Rectal smooth muscle tissue (tissue), 1 donor: ENCODE results near the gene C16orf74.

Experiments
- H3K27ac ChIP-seq: one replicate; pipeline ENCODE4 v1.7.0; 2013; ENCODE audit warnings: low read depth, low read length, inconsistent platforms
- H3K27me3 ChIP-seq: one replicate; pipeline ENCODE4 v1.7.0; 2013; ENCODE audit warnings: low read length; ENCODE audit not compliant: control insufficient read depth, insufficient read depth
- H3K36me3 ChIP-seq: one replicate; pipeline ENCODE4 v1.7.0; 2013; ENCODE audit warnings: low read length; ENCODE audit not compliant: control insufficient read depth, insufficient read depth
- H3K4me1 ChIP-seq: one replicate; pipeline ENCODE4 v1.7.0; 2013; ENCODE audit warnings: low read length; ENCODE audit not compliant: control insufficient read depth, insufficient read depth
- H3K4me3 ChIP-seq: one replicate; pipeline ENCODE4 v1.7.0; 2013; ENCODE audit warnings: low read length
- H3K9ac ChIP-seq: one replicate; pipeline ENCODE4 v1.7.0; 2013; ENCODE audit warnings: low read length

The C16orf74 gene

GRCh38 chr16:85690469-85691064, 60.3 kb downstream of the C16orf74 start:
- no peak overlapping the region for H3K9ac ChIP-seq
- no peaks in the 10 kb centered on the region for H3K36me3 ChIP-seq
- H3K4me3 ChIP-seq = no peak overlapping the region
- H3K27ac ChIP-seq = no peak overlapping the region
- H3K4me1 ChIP-seq = no peaks in the 10 kb centered on the region
- H3K27me3 ChIP-seq = peaks cover 5% of the 10 kb centered on the region

DNA sequence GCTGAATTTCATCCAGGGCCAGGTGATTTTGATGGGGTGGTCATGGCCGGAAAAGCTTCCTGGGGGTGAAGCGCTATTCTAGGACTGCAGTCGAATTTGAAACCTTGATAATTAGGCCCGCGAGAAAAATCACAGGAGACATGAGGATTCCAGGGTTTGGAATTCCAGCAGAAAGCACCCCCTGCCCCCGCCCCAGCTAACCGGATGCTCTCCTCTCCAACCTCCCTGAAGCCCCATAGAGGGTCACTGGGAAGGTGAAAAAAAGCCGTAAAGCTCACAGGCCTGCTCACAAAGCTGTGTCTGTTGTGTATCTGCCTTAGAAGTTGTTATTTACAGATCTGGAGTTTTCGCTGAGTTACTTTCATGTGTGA, 61.0 kb downstream of the C16orf74 start:
- no peaks in the 10 kb centered on the region for H3K4me1 ChIP-seq
- H3K4me3 ChIP-seq = no peak overlapping the region
- H3K9ac ChIP-seq = no peak overlapping the region
- H3K27ac ChIP-seq = no peak overlapping the region
- H3K27me3 ChIP-seq = peaks cover 5% of the 10 kb centered on the region
- no peaks in the 10 kb centered on the region for H3K36me3 ChIP-seq

DNA sequence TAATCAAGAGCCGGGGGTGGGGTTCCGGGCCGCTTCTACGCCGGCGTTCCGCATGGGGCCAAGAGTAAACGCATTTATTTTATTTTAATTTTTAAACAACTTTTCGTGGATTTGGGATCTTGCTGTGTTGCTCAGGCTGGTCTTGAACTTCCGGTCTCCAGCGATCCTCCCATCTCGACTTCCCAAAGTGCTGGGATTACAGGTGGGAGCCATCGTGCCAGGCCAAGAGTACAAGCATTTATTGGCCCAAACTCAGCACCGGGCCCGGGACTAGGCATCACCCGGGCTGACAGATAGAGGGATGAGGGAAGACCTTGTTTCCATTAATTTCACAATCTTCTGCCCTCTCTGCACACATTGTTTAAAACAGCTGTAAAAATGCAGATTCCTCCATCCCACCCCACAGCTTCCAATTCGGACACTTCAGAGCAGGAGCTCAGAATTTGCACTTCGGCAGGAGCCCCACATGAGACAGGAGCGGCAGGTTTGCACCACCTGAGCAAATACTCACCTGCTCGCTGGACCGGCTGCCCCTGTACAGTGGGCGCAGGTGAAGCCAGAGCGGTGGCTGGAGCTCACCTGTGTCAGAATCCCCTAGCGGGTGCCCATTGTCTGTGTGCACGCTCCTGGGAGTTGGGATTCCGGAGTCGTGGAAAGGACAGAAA, 61.5 kb downstream of the C16orf74 start:
- H3K27me3 ChIP-seq = peaks cover 5% of the 10 kb centered on the region
- H3K36me3 ChIP-seq = no peaks in the 10 kb centered on the region
- peak overlapping the region; percentile 24 for H3K4me3 ChIP-seq
- no peak overlapping the region for H3K27ac ChIP-seq
- H3K9ac ChIP-seq = no peak overlapping the region
- no peaks in the 10 kb centered on the region for H3K4me1 ChIP-seq

DNA sequence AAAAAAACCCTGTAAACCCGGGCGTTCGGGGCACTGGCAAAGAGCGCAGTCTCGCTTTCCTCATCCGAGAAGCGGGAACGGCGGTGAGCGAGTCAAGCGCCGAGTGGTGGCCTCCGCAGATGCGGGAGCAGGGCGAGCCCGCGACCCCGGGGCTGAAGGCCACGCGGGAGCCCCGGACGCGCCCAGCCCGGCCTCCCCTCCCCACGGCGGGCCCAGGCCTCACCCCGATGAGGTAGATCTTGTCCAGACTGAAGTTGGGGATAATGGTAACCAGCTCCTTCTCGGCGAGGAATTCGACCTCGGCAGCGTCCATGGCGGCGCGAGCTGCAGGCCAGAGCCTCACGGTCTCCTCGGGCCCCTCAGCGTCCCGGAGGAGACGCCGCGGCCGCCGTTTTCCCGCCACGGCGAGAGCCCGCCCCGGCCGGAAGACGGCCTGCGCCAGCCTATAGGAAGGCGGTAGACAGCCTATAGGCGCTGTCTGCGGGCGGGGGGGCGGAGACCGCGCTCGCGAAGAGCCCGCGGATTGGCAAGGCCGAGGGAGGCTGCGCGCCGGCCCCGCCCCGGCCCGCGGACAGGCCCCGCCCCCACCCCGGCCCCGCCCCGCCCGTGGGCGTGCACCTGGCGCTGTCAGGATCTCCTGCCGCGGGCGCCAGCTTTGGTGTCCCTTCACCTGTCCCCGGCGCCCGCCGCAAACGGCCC, 62.2 kb downstream of the C16orf74 start, which contains the start of gene GINS2:
GINS2 (minus strand) TSS at position 369 of the 699 bp plus-strand sequence; CDS start at position 313, 56 bp downstream.
- no peaks in the 10 kb centered on the region for H3K4me1 ChIP-seq
- H3K36me3 ChIP-seq = no peaks in the 10 kb centered on the region
- H3K9ac ChIP-seq = no peak within 1 kb of the TSS
- H3K27ac ChIP-seq = no peak within 1 kb of the TSS
- H3K4me3 ChIP-seq = peak within 1 kb of the TSS; percentile 87
- peaks cover 5% of the 10 kb centered on the region for H3K27me3 ChIP-seq

- Histone ChIP-seq H3K9ac (no peak overlapping the region), H3K36me3 (no peaks in the 10 kb centered on the region), H3K27me3 (peaks cover 5% of the 10 kb centered on the region), H3K27ac (no peak overlapping the region), H3K4me1 (no peaks in the 10 kb centered on the region), H3K4me3 (peak overlapping the region; percentile 87)
Observed at GRCh38 chr16:85687651-85688471, 63.0 kb downstream of the C16orf74 start.

- Histone ChIP-seq H3K36me3 (no peaks in the 10 kb centered on the region), H3K4me3 (no peak overlapping the region), H3K4me1 (no peaks in the 10 kb centered on the region), H3K9ac (no peak overlapping the region), H3K27ac (no peak overlapping the region), H3K27me3 (peaks cover 5% of the 10 kb centered on the region)
Observed at GRCh38 chr16:85686912-85687591, 63.8 kb downstream of the C16orf74 start.

DNA sequence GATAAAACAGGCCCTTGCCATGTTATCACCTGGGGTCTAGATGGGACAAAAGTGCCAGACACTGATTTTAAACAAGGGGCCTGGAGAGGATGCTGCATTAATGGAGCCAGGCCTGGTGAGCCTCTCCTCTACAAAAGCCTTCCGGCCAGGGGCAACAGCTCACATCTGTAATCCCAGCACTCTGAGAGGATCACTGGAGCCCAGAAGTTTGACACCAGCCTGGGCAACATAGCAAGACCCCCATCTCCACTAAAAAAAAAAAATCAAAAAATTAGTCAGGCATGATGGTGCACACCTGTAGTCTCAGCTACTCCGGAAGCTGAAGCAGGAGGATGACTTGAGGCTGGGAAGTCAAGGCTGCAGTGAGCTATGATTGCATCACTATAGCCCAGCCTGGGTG, 65.6 kb downstream of the C16orf74 start:
- Histone ChIP-seq H3K27ac (no peak overlapping the region), H3K36me3 (no peaks in the 10 kb centered on the region), H3K4me3 (no peak overlapping the region), H3K9ac (no peak overlapping the region), H3K4me1 (no peaks in the 10 kb centered on the region), H3K27me3 (peaks cover 3% of the 10 kb centered on the region)

GRCh38 chr16:85683363-85683762, 67.5 kb downstream of the C16orf74 start:
- Histone ChIP-seq H3K4me3 (no peak overlapping the region), H3K36me3 (no peaks in the 10 kb centered on the region), H3K4me1 (no peaks in the 10 kb centered on the region), H3K27ac (no peak overlapping the region), H3K9ac (no peak overlapping the region), H3K27me3 (no peaks in the 10 kb centered on the region)

DNA sequence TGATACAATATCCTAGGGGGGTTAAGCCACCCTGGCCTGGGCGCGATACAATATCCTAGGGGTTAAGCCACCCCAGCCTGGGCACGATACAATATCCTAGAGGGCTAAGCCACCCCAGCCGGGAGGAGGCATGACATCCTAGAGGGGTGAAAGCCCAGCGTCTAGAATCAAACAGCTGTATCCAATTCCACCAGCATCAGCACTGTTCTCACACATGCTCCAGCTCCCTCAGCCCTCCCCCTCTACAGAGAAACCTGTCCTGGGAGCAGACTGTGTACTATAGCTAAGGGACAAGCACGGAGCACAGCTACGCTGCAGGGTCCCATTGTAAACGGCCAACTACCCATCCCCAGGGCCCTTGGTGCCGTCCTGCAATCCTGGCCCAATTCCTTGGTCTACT, 68.4 kb downstream of the C16orf74 start:
- H3K9ac ChIP-seq = no peak overlapping the region
- no peaks in the 10 kb centered on the region for H3K4me1 ChIP-seq
- no peaks in the 10 kb centered on the region for H3K36me3 ChIP-seq
- H3K27me3 ChIP-seq = no peaks in the 10 kb centered on the region
- H3K4me3 ChIP-seq = no peak overlapping the region
- H3K27ac ChIP-seq = no peak overlapping the region

- no peak overlapping the region for H3K9ac ChIP-seq
Observed at GRCh38 chr16:85681255-85681654, 69.6 kb downstream of the C16orf74 start.

DNA sequence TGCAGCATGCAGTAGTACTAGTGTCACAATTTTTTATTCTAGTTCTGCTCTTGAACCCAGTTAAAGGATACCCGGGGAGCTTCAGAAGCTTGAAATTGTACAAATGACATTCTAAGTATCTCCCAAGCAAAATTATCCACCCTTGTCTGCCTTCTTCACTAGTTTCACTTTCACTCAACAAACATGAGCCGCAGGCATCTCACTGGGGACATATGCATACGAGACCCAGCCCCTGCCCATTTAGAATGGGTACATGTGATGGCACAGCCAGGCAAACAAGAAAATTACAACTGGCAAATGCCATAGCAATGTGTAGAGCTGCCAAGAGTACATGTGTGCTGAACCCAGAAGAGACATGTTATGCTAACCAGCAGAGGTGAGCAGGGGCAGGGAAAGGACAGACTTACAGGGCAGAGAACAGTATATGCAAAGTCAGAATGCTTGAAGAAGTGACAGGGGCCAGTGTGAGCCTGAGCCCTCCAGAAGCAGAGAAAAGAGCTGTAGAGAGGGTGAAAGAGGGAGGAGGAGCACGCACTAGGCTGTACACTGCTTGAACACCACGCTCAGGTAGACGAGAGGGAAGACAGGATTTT, 70.4 kb downstream of the C16orf74 start:
- H3K36me3 ChIP-seq = peaks cover 2% of the 10 kb centered on the region
- no peaks in the 10 kb centered on the region for H3K4me1 ChIP-seq
- no peak overlapping the region for H3K4me3 ChIP-seq
- H3K27ac ChIP-seq = no peak overlapping the region
- no peak overlapping the region for H3K9ac ChIP-seq
- no peaks in the 10 kb centered on the region for H3K27me3 ChIP-seq

More at GRCh38 chr16:85681255-85681654, 69.6 kb downstream of the C16orf74 start:
- Histone ChIP-seq H3K36me3 (no peaks in the 10 kb centered on the region), H3K4me3 (no peak overlapping the region), H3K4me1 (no peaks in the 10 kb centered on the region), H3K27ac (no peak overlapping the region), H3K27me3 (no peaks in the 10 kb centered on the region)
